22Rv1 (cell line): ENCODE measurements around the gene CREBL2.

Experiments
- H3K27ac ChIP-seq: fragments of 450-650 bp; 2 replicates; pipeline ENCODE4 v1.5.1; 2017
- CTCF ChIP-seq: fragments of 450-650 bp; IDR thresholded peaks from 2 replicates; pipeline ENCODE4 v1.5.1; 2017; ENCODE audit warnings: mild to moderate bottlenecking
- ZFX ChIP-seq: fragments of 450-650 bp; IDR thresholded peaks from 2 replicates; pipeline ENCODE4 v1.6.1; 2017; ENCODE audit warnings: antibody characterized with exemption, borderline replicate concordance

Gene CREBL2

GRCh38 chr12:12669020-12669419, 57.3 kb downstream of the CREBL2 start:
- no peak for TF ChIP-seq ZFX
- TF ChIP-seq CTCF, result no peak
- no peak overlapping the region for H3K27ac ChIP-seq

GRCh38 chr12:12671850-12672660, 60.4 kb downstream of the CREBL2 start:
- no peak for TF ChIP-seq CTCF
- TF ChIP-seq ZFX, result no peak
- H3K27ac ChIP-seq, result no peak overlapping the region

- TF ChIP-seq ZFX (no peak), CTCF (no peak)
- no peak overlapping the region for H3K27ac ChIP-seq
Measured at GRCh38 chr12:12673296-12673695, 61.6 kb downstream of the CREBL2 start.

DNA sequence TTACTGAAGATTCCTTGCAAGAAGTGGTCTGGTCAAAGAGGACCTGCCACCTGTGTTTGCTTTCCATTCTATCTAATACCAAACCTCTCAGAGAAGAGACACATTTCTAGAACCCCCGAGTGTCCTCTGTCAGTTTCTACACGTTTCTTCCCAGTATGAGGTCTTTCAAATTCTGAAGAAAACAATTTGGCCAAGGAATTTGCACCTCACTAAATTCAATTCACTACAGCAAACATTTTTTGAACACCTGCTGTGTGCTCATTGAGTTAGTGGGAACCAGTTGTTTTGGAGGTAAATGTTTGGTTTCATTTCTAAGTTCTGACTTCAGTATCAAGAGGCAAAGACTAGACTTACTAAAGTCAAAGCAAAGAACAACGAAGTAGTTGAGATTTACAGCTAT, 64.9 kb downstream of the CREBL2 start:
- H3K27ac ChIP-seq, result no peak overlapping the region
- no peak for TF ChIP-seq ZFX
- no peak for TF ChIP-seq CTCF

- H3K27ac ChIP-seq, result no peak overlapping the region
- TF ChIP-seq CTCF (no peak), ZFX (no peak)
Measured at GRCh38 chr12:12681061-12681765, 69.5 kb downstream of the CREBL2 start.

DNA sequence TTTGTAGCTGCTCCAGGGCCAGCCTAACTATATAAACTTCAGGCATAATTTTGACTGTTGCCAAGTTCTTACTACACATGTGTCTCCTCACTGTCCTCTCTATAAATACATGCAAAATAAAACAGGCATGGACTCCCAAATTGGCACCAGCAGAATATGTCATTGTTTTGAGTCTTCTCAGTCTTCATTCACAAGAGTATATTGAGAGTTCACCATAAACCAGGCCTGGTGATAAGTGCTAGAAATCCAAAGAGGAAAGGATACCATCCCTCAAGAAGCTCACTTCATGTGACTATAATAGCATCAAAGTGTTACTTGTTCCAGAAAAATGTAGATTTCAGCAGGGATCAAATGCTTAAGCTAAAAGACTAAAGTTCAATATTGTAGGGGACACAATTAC, 70.6 kb downstream of the CREBL2 start:
- H3K27ac ChIP-seq, result no peak overlapping the region
- TF ChIP-seq ZFX (no peak), CTCF (no peak)

DNA sequence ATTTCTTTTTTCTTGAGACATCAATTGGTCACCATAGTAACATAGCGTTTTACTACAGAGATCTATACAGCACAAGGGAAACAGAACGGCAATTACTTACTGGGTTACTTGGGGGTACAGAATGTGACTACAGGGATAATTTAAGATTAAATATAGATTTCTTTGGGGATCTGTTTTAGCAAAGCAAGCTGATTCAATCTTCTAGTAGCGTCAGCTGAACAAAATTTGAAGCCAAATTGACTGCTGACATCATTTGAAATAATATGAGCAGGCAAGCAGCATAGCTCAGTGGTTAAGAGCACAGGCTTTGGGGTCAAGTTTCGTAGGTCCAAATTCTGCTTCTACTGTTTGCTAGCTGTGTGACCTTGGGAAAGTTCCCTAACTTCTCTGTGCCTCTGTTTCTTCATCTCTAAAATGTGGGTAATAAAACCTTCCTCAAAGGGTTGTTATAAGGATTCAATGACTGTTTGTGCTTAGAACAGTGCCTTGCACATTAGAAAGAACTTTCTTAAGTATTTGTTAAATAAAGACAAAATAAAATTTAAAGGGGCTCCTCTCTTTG, 71.5 kb downstream of the CREBL2 start:
- H3K27ac ChIP-seq, result no peak overlapping the region
- TF ChIP-seq CTCF (no peak), ZFX (no peak)
